ENCODE measurements around the gene RPS6KA1. TPM values are rescaled to one million over a fixed set of nuclear protein-coding genes. Genes with fewer than 3 reads are reported as not detected.

Gene RPS6KA1
- total and polyA plus RNA-seq, 9 of the 15 experiments (the other 6 are each of a cell fraction or from before 2014, with no cell fraction given): 2.4 to 61.0 (median 35.5) TPM

- no peak for TF ChIP-seq CCAR2 (IDR thresholded peaks at IDR 0.05; ENCODE audit: low read depth, low read length)
- TF ChIP-seq TAF15 (IDR thresholded peaks at IDR 0.05; ENCODE audit: low read depth, low read length): no peak
- no peak for TF ChIP-seq WHSC1 (IDR thresholded peaks at IDR 0.05; ENCODE audit: low read length)
- TF ChIP-seq BACH1 (tag; IDR thresholded peaks at IDR 0.05): no peak
- no peak for TF ChIP-seq KAT2B (IDR thresholded peaks at IDR 0.05; ENCODE audit: low read depth, low read length)
- TF ChIP-seq, protein P1, sequence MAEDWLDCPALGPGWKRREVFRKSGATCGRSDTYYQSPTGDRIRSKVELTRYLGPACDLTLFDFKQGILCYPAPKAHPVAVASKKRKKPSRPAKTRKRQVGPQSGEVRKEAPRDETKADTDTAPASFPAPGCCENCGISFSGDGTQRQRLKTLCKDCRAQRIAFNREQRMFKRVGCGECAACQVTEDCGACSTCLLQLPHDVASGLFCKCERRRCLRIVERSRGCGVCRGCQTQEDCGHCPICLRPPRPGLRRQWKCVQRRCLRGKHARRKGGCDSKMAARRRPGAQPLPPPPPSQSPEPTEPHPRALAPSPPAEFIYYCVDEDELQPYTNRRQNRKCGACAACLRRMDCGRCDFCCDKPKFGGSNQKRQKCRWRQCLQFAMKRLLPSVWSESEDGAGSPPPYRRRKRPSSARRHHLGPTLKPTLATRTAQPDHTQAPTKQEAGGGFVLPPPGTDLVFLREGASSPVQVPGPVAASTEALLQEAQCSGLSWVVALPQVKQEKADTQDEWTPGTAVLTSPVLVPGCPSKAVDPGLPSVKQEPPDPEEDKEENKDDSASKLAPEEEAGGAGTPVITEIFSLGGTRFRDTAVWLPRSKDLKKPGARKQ (CRISPR knock-in tag; IDR thresholded peaks at IDR 0.05): no peak
- 0 out of 2 replicates have a peak, but pooled peaks have one; percentile 52 for TF ChIP-seq GATAD2A (IDR thresholded peaks at IDR 0.05)
- no peak; a peak in 1 of 4 replicates for TF ChIP-seq RCOR1 (IDR thresholded peaks at IDR 0.05; ENCODE audit: borderline replicate concordance in 1 of 2, low read depth in 2 of 2, low read length in 2 of 2)
- TF ChIP-seq, protein P2, sequence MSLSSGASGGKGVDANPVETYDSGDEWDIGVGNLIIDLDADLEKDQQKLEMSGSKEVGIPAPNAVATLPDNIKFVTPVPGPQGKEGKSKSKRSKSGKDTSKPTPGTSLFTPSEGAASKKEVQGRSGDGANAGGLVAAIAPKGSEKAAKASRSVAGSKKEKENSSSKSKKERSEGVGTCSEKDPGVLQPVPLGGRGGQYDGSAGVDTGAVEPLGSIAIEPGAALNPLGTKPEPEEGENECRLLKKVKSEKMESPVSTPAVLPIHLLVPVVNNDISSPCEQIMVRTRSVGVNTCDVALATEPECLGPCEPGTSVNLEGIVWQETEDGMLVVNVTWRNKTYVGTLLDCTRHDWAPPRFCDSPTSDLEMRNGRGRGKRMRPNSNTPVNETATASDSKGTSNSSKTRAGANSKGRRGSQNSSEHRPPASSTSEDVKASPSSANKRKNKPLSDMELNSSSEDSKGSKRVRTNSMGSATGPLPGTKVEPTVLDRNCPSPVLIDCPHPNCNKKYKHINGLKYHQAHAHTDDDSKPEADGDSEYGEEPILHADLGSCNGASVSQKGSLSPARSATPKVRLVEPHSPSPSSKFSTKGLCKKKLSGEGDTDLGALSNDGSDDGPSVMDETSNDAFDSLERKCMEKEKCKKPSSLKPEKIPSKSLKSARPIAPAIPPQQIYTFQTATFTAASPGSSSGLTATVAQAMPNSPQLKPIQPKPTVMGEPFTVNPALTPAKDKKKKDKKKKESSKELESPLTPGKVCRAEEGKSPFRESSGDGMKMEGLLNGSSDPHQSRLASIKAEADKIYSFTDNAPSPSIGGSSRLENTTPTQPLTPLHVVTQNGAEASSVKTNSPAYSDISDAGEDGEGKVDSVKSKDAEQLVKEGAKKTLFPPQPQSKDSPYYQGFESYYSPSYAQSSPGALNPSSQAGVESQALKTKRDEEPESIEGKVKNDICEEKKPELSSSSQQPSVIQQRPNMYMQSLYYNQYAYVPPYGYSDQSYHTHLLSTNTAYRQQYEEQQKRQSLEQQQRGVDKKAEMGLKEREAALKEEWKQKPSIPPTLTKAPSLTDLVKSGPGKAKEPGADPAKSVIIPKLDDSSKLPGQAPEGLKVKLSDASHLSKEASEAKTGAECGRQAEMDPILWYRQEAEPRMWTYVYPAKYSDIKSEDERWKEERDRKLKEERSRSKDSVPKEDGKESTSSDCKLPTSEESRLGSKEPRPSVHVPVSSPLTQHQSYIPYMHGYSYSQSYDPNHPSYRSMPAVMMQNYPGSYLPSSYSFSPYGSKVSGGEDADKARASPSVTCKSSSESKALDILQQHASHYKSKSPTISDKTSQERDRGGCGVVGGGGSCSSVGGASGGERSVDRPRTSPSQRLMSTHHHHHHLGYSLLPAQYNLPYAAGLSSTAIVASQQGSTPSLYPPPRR (CRISPR knock-in tag; IDR thresholded peaks at IDR 0.05; ENCODE audit: borderline replicate concordance): peak; percentile 91; the same call in 1 of the 2 replicates
- TF ChIP-seq, protein P3, sequence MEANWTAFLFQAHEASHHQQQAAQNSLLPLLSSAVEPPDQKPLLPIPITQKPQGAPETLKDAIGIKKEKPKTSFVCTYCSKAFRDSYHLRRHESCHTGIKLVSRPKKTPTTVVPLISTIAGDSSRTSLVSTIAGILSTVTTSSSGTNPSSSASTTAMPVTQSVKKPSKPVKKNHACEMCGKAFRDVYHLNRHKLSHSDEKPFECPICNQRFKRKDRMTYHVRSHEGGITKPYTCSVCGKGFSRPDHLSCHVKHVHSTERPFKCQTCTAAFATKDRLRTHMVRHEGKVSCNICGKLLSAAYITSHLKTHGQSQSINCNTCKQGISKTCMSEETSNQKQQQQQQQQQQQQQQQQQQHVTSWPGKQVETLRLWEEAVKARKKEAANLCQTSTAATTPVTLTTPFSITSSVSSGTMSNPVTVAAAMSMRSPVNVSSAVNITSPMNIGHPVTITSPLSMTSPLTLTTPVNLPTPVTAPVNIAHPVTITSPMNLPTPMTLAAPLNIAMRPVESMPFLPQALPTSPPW (CRISPR knock-in tag; IDR thresholded peaks at IDR 0.05): peak; percentile 97
- no peak for TF ChIP-seq HDAC3 (IDR thresholded peaks at IDR 0.05; ENCODE audit: borderline replicate concordance, partially characterized antibody)
- 0 out of 2 replicates have a peak, but pooled peaks have one; percentile 68 for TF ChIP-seq ZNF766 (CRISPR knock-in tag; conservative IDR thresholded peaks at IDR 0.05)
- no peak for TF ChIP-seq ZNF280B (CRISPR knock-in tag; IDR thresholded peaks at IDR 0.05)
- peak; percentile 83 for TF ChIP-seq THAP7 (CRISPR knock-in tag; IDR thresholded peaks at IDR 0.05)
Observed at GRCh38 chr1:26500488-26501175, 28.9 kb upstream of the RPS6KA1 start (continued).
